ENCODE results near the gene S100A14. TPM values are rescaled to one million over a fixed set of nuclear protein-coding genes. Genes with fewer than 3 reads are reported as not detected.
A peak's percentile ranks its signal among the peaks of the same experiment; 100 is the strongest.

The S100A14 gene
- total and polyA plus RNA-seq, 2 of the 13 experiments (the other 11 are each of a cell fraction or from before 2014, with no cell fraction given), result 1.4 to 7.7 TPM

DNA sequence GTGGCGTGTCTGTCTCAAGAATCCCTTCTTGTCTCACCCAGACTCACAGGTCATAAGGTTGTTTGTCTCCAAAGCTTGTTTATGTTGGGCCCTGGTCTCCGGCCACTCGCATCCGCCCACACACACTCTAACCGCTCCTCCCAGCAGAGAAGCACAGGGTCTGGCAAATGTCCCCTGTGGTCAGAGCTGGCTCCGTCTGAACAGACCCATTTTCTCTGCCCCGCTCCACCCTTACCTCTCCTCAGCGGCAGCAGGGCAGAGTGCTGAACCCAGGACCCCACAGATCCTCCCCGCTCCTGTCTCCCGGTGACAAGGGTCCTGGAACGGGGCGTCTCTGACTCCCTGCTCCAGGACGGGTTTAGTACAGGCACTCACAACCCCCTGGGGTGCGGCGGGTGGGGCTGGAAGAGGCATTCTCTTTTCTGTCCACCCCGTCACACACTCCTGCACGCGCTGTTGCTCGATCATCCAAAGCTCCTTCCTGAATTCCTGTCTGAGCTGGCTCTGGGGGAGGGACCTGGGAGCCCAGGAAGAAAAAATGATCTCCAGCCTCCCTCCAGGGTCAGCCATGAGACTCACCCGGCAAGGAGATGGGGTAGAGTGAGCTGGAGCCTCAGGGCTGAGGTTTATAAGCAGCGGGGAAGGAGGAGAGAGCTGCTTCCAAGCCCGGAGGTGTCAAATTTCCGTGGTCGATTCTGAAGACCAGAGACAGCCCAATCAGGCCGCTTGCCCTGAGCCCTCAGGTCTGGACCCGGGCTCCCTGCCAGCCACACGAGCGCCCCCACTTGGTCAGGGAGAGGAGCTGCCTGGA is 11.0 kb upstream of the S100A14 start, which contains the start of gene S100A13 (continued):
- peak; percentile 51 for TF ChIP-seq HIVEP1 (CRISPR knock-in tag; IDR thresholded peaks at IDR 0.05)
- no peak for TF ChIP-seq ZNF30 (CRISPR knock-in tag; IDR thresholded peaks at IDR 0.05)
- TF ChIP-seq, protein P1, sequence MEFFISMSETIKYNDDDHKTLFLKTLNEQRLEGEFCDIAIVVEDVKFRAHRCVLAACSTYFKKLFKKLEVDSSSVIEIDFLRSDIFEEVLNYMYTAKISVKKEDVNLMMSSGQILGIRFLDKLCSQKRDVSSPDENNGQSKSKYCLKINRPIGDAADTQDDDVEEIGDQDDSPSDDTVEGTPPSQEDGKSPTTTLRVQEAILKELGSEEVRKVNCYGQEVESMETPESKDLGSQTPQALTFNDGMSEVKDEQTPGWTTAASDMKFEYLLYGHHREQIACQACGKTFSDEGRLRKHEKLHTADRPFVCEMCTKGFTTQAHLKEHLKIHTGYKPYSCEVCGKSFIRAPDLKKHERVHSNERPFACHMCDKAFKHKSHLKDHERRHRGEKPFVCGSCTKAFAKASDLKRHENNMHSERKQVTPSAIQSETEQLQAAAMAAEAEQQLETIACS (CRISPR knock-in tag; IDR thresholded peaks at IDR 0.05), result no peak
- no peak for TF ChIP-seq PTBP1 (IDR thresholded peaks at IDR 0.05; ENCODE audit: low read depth, low read length, poor library complexity, severe bottlenecking)
- no peak; the same call in 1 of the 2 replicates for TF ChIP-seq SPEN (CRISPR knock-in tag; IDR thresholded peaks at IDR 0.05; ENCODE audit: low read depth)
- no peak for TF ChIP-seq ZNF207 (IDR thresholded peaks at IDR 0.05; ENCODE audit: borderline replicate concordance)
- TF ChIP-seq SP140L (CRISPR knock-in tag; IDR thresholded peaks at IDR 0.05; ENCODE audit: borderline replicate concordance), result no peak
- peak; percentile 40 for TF ChIP-seq FOXC1 (CRISPR knock-in tag; IDR thresholded peaks at IDR 0.05; ENCODE audit: borderline replicate concordance)
- TF ChIP-seq HNF4G (IDR thresholded peaks at IDR 0.05; ENCODE audit: borderline replicate concordance, low read depth, low read length), result no peak
- TF ChIP-seq HNF4G (CRISPR knock-in tag; IDR thresholded peaks at IDR 0.05; ENCODE audit: borderline replicate concordance, low read depth), result 0 out of 2 replicates have a peak, but pooled peaks have one; percentile 21
- peak; percentile 59 for TF ChIP-seq YY1 (IDR thresholded peaks at IDR 0.05; ENCODE audit: insufficient read depth, insufficient replicate concordance, low read depth, low read length)
- TF ChIP-seq MYNN (CRISPR knock-in tag; IDR thresholded peaks at IDR 0.05; ENCODE audit: low read depth), result 0 out of 2 replicates have a peak, but pooled peaks have one; percentile 40
- no peak; the same call in 1 of the 2 replicates for TF ChIP-seq FOSL2 (CRISPR knock-in tag; IDR thresholded peaks at IDR 0.05)
- no peak for TF ChIP-seq ZSCAN12 (CRISPR knock-in tag; IDR thresholded peaks at IDR 0.05)
- no peak for TF ChIP-seq SIN3A (IDR thresholded peaks at IDR 0.05; ENCODE audit: borderline replicate concordance, low read depth, low read length)
- no peak for TF ChIP-seq ZNF772 (CRISPR knock-in tag; IDR thresholded peaks at IDR 0.05)
- TF ChIP-seq, protein P2, sequence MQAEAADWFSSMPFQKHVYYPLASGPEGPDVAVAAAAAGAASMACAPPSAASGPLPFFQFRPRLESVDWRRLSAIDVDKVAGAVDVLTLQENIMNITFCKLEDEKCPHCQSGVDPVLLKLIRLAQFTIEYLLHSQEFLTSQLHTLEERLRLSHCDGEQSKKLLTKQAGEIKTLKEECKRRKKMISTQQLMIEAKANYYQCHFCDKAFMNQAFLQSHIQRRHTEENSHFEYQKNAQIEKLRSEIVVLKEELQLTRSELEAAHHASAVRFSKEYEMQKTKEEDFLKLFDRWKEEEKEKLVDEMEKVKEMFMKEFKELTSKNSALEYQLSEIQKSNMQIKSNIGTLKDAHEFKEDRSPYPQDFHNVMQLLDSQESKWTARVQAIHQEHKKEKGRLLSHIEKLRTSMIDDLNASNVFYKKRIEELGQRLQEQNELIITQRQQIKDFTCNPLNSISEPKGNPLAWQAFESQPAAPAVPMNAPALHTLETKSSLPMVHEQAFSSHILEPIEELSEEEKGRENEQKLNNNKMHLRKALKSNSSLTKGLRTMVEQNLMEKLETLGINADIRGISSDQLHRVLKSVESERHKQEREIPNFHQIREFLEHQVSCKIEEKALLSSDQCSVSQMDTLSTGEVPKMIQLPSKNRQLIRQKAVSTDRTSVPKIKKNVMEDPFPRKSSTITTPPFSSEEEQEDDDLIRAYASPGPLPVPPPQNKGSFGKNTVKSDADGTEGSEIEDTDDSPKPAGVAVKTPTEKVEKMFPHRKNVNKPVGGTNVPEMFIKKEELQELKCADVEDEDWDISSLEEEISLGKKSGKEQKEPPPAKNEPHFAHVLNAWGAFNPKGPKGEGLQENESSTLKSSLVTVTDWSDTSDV (CRISPR knock-in tag; IDR thresholded peaks at IDR 0.05), result no peak
- TF ChIP-seq, protein P3, sequence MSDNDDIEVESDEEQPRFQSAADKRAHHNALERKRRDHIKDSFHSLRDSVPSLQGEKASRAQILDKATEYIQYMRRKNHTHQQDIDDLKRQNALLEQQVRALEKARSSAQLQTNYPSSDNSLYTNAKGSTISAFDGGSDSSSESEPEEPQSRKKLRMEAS (IDR thresholded peaks at IDR 0.05), result peak; percentile 42; the same call in 1 of the 2 replicates
- TF ChIP-seq FOXJ3 (CRISPR knock-in tag; IDR thresholded peaks at IDR 0.05; ENCODE audit: borderline replicate concordance), result no peak
- TF ChIP-seq CREB1 (IDR thresholded peaks at IDR 0.05), result no peak
- no peak for TF ChIP-seq CREB1 (CRISPR knock-in tag; IDR thresholded peaks at IDR 0.05)
- no peak for TF ChIP-seq PRMT3 (CRISPR knock-in tag; IDR thresholded peaks at IDR 0.05; ENCODE audit: borderline replicate concordance, low read depth)
- TF ChIP-seq, protein P4, sequence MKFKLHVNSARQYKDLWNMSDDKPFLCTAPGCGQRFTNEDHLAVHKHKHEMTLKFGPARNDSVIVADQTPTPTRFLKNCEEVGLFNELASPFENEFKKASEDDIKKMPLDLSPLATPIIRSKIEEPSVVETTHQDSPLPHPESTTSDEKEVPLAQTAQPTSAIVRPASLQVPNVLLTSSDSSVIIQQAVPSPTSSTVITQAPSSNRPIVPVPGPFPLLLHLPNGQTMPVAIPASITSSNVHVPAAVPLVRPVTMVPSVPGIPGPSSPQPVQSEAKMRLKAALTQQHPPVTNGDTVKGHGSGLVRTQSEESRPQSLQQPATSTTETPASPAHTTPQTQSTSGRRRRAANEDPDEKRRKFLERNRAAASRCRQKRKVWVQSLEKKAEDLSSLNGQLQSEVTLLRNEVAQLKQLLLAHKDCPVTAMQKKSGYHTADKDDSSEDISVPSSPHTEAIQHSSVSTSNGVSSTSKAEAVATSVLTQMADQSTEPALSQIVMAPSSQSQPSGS (CRISPR knock-in tag; IDR thresholded peaks at IDR 0.05), result no peak
- no peak for TF ChIP-seq TBL1XR1 (IDR thresholded peaks at IDR 0.05; ENCODE audit: borderline replicate concordance, low read length, partially characterized antibody)
- no peak for TF ChIP-seq ZNF260 (CRISPR knock-in tag; IDR thresholded peaks at IDR 0.05; ENCODE audit: borderline replicate concordance, low read depth)

Measured in HepG2 (cell line).